Measurements from ENCODE around the gene NFKBIE.

GRCh38 chr6:44263354-44264100 lies 1.8 kb downstream of the NFKBIE start:
- TF ChIP-seq, protein P1, sequence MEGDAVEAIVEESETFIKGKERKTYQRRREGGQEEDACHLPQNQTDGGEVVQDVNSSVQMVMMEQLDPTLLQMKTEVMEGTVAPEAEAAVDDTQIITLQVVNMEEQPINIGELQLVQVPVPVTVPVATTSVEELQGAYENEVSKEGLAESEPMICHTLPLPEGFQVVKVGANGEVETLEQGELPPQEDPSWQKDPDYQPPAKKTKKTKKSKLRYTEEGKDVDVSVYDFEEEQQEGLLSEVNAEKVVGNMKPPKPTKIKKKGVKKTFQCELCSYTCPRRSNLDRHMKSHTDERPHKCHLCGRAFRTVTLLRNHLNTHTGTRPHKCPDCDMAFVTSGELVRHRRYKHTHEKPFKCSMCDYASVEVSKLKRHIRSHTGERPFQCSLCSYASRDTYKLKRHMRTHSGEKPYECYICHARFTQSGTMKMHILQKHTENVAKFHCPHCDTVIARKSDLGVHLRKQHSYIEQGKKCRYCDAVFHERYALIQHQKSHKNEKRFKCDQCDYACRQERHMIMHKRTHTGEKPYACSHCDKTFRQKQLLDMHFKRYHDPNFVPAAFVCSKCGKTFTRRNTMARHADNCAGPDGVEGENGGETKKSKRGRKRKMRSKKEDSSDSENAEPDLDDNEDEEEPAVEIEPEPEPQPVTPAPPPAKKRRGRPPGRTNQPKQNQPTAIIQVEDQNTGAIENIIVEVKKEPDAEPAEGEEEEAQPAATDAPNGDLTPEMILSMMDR (IDR thresholded peaks at IDR 0.05; ENCODE audit: insufficient read depth, low read length): no peak
- TF ChIP-seq POLR2AphosphoS5 (IDR thresholded peaks at IDR 0.05; ENCODE audit: low read depth) (no peak), REST (IDR thresholded peaks at IDR 0.05; ENCODE audit: insufficient replicate concordance, low read depth) (no peak), SPI1 (IDR thresholded peaks at IDR 0.05; ENCODE audit: borderline replicate concordance, low read depth) (peak; percentile 72), GABPA (IDR thresholded peaks at IDR 0.05; ENCODE audit: low read depth) (no peak)

Measured in HL-60 (cell line).